A549 (cell line): ENCODE results near the gene RNGTT. TPM values are rescaled to one million over a fixed set of nuclear protein-coding genes. Genes with fewer than 3 reads are reported as not detected.

Source experiments
- ATAC-seq, 2 experiments: fragments of 200-7000 bp in 1 of 2; fragments of >200 bp in 1 of 2; cut with Nextera tagmentation in 1 of 2; cut with Tn5 transposase in 1 of 2; 3 replicates each; pipeline versions ENCODE4 v1.8.0 to v1.9.1; 2018 to 2020; ENCODE audit warnings: mild to moderate bottlenecking in 1 of 2, moderate library complexity in 1 of 2
- CTCF ChIA-PET: fragments of 300-600 bp; sonication (Branson Sonifier 250); formaldehyde crosslinking; extraction: SDS; loops from one replicate; lab custom pipeline; 2021; ENCODE audit warnings: antibody characterized with exemption, inconsistent platforms; lab: Yijun Ruan, JAX
- POLR2A ChIA-PET: fragments of 350-600 bp; formaldehyde crosslinking; extraction: SDS; loops from one replicate; lab custom pipeline; 2021; ENCODE audit warnings: antibody characterized with exemption, inconsistent platforms; lab: Yijun Ruan, JAX
- DNase-seq, 2 experiments: peaks; one replicate each; pipeline versions ENCODE4 v3.0.0 to v3.0.0-alpha.2; 2011 to 2016; ENCODE audit warnings: low read depth in 1 of 2, low spot score in 1 of 2
- FAIRE-seq: peaks from 2 replicates; lab custom pipeline; 2011; peaks lifted over from hg19 to GRCh38; lab: Jason Lieb, UNC
- H3K27ac ChIP-seq, 2 experiments: fragments of >200 bp; sonication (Bioruptor Twin); formaldehyde crosslinking; 3 replicates each; pipeline ENCODE4 v1.5.1; 2016 to 2017
- H3K4me1 ChIP-seq: fragments of >200 bp; sonication (Bioruptor Twin); formaldehyde crosslinking; 3 replicates; pipeline ENCODE4 v1.6.1; 2016
- H3K4me2 ChIP-seq: fragments of >200 bp; sonication (Bioruptor Twin); formaldehyde crosslinking; 3 replicates; pipeline ENCODE4 v1.6.1; 2016
- H3K4me3 ChIP-seq: fragments of >200 bp; sonication (Bioruptor Twin); formaldehyde crosslinking; 3 replicates; pipeline ENCODE4 v1.5.1; 2016
- H3K9me3 ChIP-seq: fragments of >200 bp; sonication (Bioruptor Twin); formaldehyde crosslinking; 3 replicates; pipeline ENCODE4 v1.6.1; 2016
- ATOH8 ChIP-seq: fragments of 250-450 bp; sonication (Bioruptor Pico); IDR thresholded peaks from 2 replicates; pipeline ENCODE4 v1.5.0; 2020; ENCODE audit warnings: low read depth, mild to moderate bottlenecking, moderate library complexity
- CBX2 ChIP-seq: fragments of 200-600 bp; sonication (generic); IDR thresholded peaks from 2 replicates; pipeline ENCODE4 v1.6.1; 2016; ENCODE audit warnings: low read depth, mild to moderate bottlenecking, borderline replicate concordance
- CBX8 ChIP-seq: fragments of 200-600 bp; sonication (generic); IDR thresholded peaks from 2 replicates; pipeline ENCODE4 v1.6.1; 2016
- CHD2 ChIP-seq: fragments of 150-350 bp; IDR thresholded peaks from 2 replicates; pipeline ENCODE4 v1.6.1; 2014; ENCODE audit warnings: low read length; ENCODE audit not compliant: partially characterized antibody
- CTCF ChIP-seq: fragments of >200 bp; sonication (Bioruptor Twin); formaldehyde crosslinking; IDR thresholded peaks from 3 replicates; pipeline ENCODE4 v1.5.1; 2016
- FOSL2 ChIP-seq, 2 experiments: fragments of 450-650 bp in 1 of 2; fragments of >200 bp in 1 of 2; sonication (Bioruptor Twin) in 1 of 2; formaldehyde crosslinking; IDR thresholded peaks; 2 replicates each; pipeline versions ENCODE4 v1.5.0 to v1.6.1; 2016 to 2020; ENCODE audit warnings: mild to moderate bottlenecking in 1 of 2, moderate library complexity in 1 of 2
- FOXS1 ChIP-seq: fragments of 250-450 bp; sonication (Bioruptor Pico); IDR thresholded peaks from 2 replicates; pipeline ENCODE4 v1.5.0; 2020; ENCODE audit warnings: mild to moderate bottlenecking, moderate library complexity
- GATA3 ChIP-seq: IDR thresholded peaks from 2 replicates; pipeline ENCODE4 v1.6.1; 2012; ENCODE audit warnings: borderline replicate concordance
- HOXA7 ChIP-seq: fragments of 250-450 bp; sonication (Bioruptor Pico); IDR thresholded peaks from 2 replicates; pipeline ENCODE4 v1.5.0; 2020; ENCODE audit warnings: mild to moderate bottlenecking, moderate library complexity
- HOXB5 ChIP-seq: fragments of 250-450 bp; sonication (Bioruptor Pico); IDR thresholded peaks from 2 replicates; pipeline ENCODE4 v1.5.0; 2020; ENCODE audit warnings: mild to moderate bottlenecking, moderate library complexity
- KDM1A ChIP-seq: fragments of 200-600 bp; sonication (generic); IDR thresholded peaks from 2 replicates; pipeline ENCODE4 v1.6.1; 2016; ENCODE audit warnings: low read depth, mild to moderate bottlenecking
- MAFK ChIP-seq: fragments of 450-650 bp; IDR thresholded peaks from 2 replicates; pipeline ENCODE4 v1.6.1; 2014; ENCODE audit not compliant: partially characterized antibody
- MAX ChIP-seq: IDR thresholded peaks from 2 replicates; pipeline ENCODE4 v1.6.1; 2012
- MYC ChIP-seq: IDR thresholded peaks from 2 replicates; pipeline ENCODE4 v1.6.1; 2012; ENCODE audit warnings: mild to moderate bottlenecking, inconsistent platforms, low read length, improper control_type of control experiment, borderline replicate concordance
- PHF8 ChIP-seq: fragments of 200-600 bp; sonication (generic); IDR thresholded peaks from 2 replicates; pipeline ENCODE4 v1.6.1; 2016; ENCODE audit warnings: low read depth, mild to moderate bottlenecking, antibody characterized with exemption, moderate library complexity, borderline replicate concordance
- POLR2A ChIP-seq: IDR thresholded peaks from 2 replicates; pipeline ENCODE4 v1.6.1; 2012; ENCODE audit warnings: mild to moderate bottlenecking, low read length
- POLR2AphosphoS2 ChIP-seq: conservative IDR thresholded peaks from 2 replicates; pipeline ENCODE4 v1.6.1; 2012; ENCODE audit warnings: low read length, improper control_type of control experiment, inconsistent platforms
- RAD21 ChIP-seq, 2 experiments: fragments of >200 bp in 1 of 2; sonication (Bioruptor Twin) in 1 of 2; formaldehyde crosslinking in 1 of 2; IDR thresholded peaks in 1 of 2; conservative IDR thresholded peaks in 1 of 2; 2 replicates in 1 of 2; 3 replicates in 1 of 2; pipeline ENCODE4 v1.6.1; 2012 to 2018; ENCODE audit warnings: inconsistent platforms in 1 of 2
- RCOR1 ChIP-seq: fragments of 150-350 bp; IDR thresholded peaks from 2 replicates; pipeline ENCODE4 v1.6.1; 2014; ENCODE audit warnings: antibody characterized with exemption, low read length, low read depth
- REST ChIP-seq: fragments of 200-600 bp; sonication (generic); IDR thresholded peaks from 2 replicates; pipeline ENCODE4 v1.6.1; 2016; ENCODE audit warnings: antibody characterized with exemption, mild to moderate bottlenecking, moderate library complexity
- RNF2 ChIP-seq: fragments of 200-600 bp; sonication (generic); IDR thresholded peaks from 2 replicates; pipeline ENCODE4 v1.6.1; 2016; ENCODE audit warnings: low read depth, mild to moderate bottlenecking, antibody characterized with exemption, moderate library complexity, borderline replicate concordance
- SMC3 ChIP-seq: fragments of >200 bp; sonication (Bioruptor Twin); formaldehyde crosslinking; IDR thresholded peaks from 3 replicates; pipeline ENCODE4 v1.6.1; 2018; ENCODE audit warnings: inconsistent platforms
- TFCP2L1 ChIP-seq: fragments of 250-450 bp; sonication (Bioruptor Pico); IDR thresholded peaks from 2 replicates; pipeline ENCODE4 v1.5.0; 2021; ENCODE audit warnings: mild to moderate bottlenecking
- ZFP36 ChIP-seq: fragments of 450-650 bp; IDR thresholded peaks from 2 replicates; pipeline ENCODE4 v1.6.1; 2014; ENCODE audit warnings: borderline replicate concordance; ENCODE audit not compliant: partially characterized antibody
- ZNF302 ChIP-seq: fragments of 250-450 bp; sonication (Bioruptor Pico); IDR thresholded peaks from 2 replicates; pipeline ENCODE4 v1.9.0; 2021; ENCODE audit warnings: inconsistent platforms, mild to moderate bottlenecking, moderate library complexity
- ZSCAN20 ChIP-seq: fragments of 250-450 bp; sonication (Bioruptor Pico); IDR thresholded peaks from 2 replicates; pipeline ENCODE4 v1.8.0; 2022; ENCODE audit warnings: mild to moderate bottlenecking, moderate library complexity
- polyA plus RNA-seq, 4 experiments: library from polyadenylated mRNA; depleted of rRNA in 3 of 4; stranded (reverse); fragments of >200 nt; fragmentation: RNase III in 1 of 4; extraction: RNeasy Plus Mini Kit Qiagen cat#74134 plus additional on column Dnase treatment in 1 of 4; gene quantifications; 2 replicates in 3 of 4; 3 replicates in 1 of 4; pipeline ENCODE4 v1.2.3, GENCODE V29; 2011 to 2017

RNGTT gene
- polyA plus RNA-seq, 2 of the 4 experiments (the other 2 are of a cell fraction): 11.6 to 15.0 TPM

- TF ChIP-seq CTCF (no peak), MAFK (no peak), ATOH8 (CRISPR knock-in tag) (no peak), CBX8 (no peak), HOXB5 (CRISPR knock-in tag) (no peak), ZNF302 (CRISPR knock-in tag) (no peak)
These were observed 114.5 kb downstream of the RNGTT start (continued) for GRCh38 chr6:88848870-88849269.

GRCh38 chr6:88843040-88843439, 120.4 kb downstream of the RNGTT start:
- no peak for DNase-seq
- no peak overlapping the region for H3K4me3 ChIP-seq
- ChIA-PET POLR2A (no interaction called here), CTCF (no interaction called here)
- H3K4me1 ChIP-seq: no peaks in the 10 kb centered on the region
- H3K9me3 ChIP-seq: no peaks in the 10 kb centered on the region
- no peak overlapping the region for H3K27ac ChIP-seq
- TF ChIP-seq RAD21 (conservative IDR thresholded peaks at IDR 0.05 in 1 of 2, IDR thresholded peaks at IDR 0.05 in 1 of 2): no peak
- no peak for TF ChIP-seq HOXA7 (CRISPR knock-in tag)
- TF ChIP-seq MYC: no peak
- TF ChIP-seq RNF2: no peak
- no peak for TF ChIP-seq CTCF
- no peak for TF ChIP-seq REST
- TF ChIP-seq RCOR1: no peak
- no peak for TF ChIP-seq CHD2
- no peak for TF ChIP-seq POLR2AphosphoS2
- no peak for TF ChIP-seq TFCP2L1 (CRISPR knock-in tag)
- TF ChIP-seq SMC3: no peak
- TF ChIP-seq PHF8: no peak
- no peak for ATAC-seq
- no peak for FAIRE-seq
- H3K4me2 ChIP-seq: no peak overlapping the region

- FAIRE-seq: no peak
- H3K4me1 ChIP-seq: no peaks in the 10 kb centered on the region
- no peak for ATAC-seq
- no peak for TF ChIP-seq MYC
- TF ChIP-seq GATA3: no peak
- TF ChIP-seq CBX8: no peak
- no peak for TF ChIP-seq ZFP36
- TF ChIP-seq MAX: no peak
- TF ChIP-seq POLR2A: no peak
- no peak for TF ChIP-seq CBX2
- TF ChIP-seq ZSCAN20 (CRISPR knock-in tag): no peak
- TF ChIP-seq FOXS1: no peak
- no peak for TF ChIP-seq FOSL2 (IDR thresholded peaks at IDR 0.05)
- no peak for TF ChIP-seq FOSL2 (CRISPR knock-in tag; IDR thresholded peaks at IDR 0.05)
- TF ChIP-seq KDM1A: no peak
- no peak overlapping the region for H3K4me3 ChIP-seq
- no peak for DNase-seq
- H3K27ac ChIP-seq: no peak overlapping the region
- H3K9me3 ChIP-seq: no peaks in the 10 kb centered on the region
- H3K4me2 ChIP-seq: no peak overlapping the region
- POLR2A ChIA-PET: no interaction called here
- CTCF ChIA-PET: no interaction called here
These were observed 121.1 kb downstream of the RNGTT start for GRCh38 chr6:88842320-88842719.
